UCSD-AML1 (cell line): Measurements from ENCODE around the gene TLCD1.
A peak's percentile ranks its signal among the peaks of the same experiment; 100 is the strongest.
"Not testable (repeated sequence)": the region's sequence is repeated elsewhere in the genome, so short reads cannot be mapped to it uniquely, and the experiment has no call there.

Source experiments
- DNase-seq: peaks from one replicate; lab custom pipeline; 2025; ENCODE audit not compliant: unreplicated experiment; lab: John Stamatoyannopoulos, UW

The TLCD1 gene

GRCh38 chr17:28747051-28747691 lies 21.1 kb upstream of the TLCD1 start:
- DNase-seq: no peak

- DNase-seq: no peak
These were observed 20.6 kb upstream of the TLCD1 start for GRCh38 chr17:28746611-28747050.

- no peak for DNase-seq
These were observed 19.9 kb upstream of the TLCD1 start for GRCh38 chr17:28745786-28746411.

- DNase-seq: no peak
These were observed 19.1 kb upstream of the TLCD1 start for GRCh38 chr17:28744972-28745785.

GRCh38 chr17:28744104-28744971 lies 18.3 kb upstream of the TLCD1 start:
- DNase-seq: peak; percentile 56

GRCh38 chr17:28743243-28744103 lies 17.4 kb upstream of the TLCD1 start, which contains the start of gene TRAF4:
Gene TRAF4 (plus strand): TSS chr17:28744011. CDS start chr17:28744113, 102 bp downstream.
- peak; percentile 89 for DNase-seq

- DNase-seq: peak; percentile 81
These were observed 15.6 kb upstream of the TLCD1 start for GRCh38 chr17:28741358-28742349.

GRCh38 chr17:28740406-28741357 lies 14.6 kb upstream of the TLCD1 start:
- DNase-seq: no peak

- no peak for DNase-seq
These were observed 12.8 kb upstream of the TLCD1 start for GRCh38 chr17:28738680-28739384.

- DNase-seq: no peak
These were observed 12.0 kb upstream of the TLCD1 start for GRCh38 chr17:28737770-28738679.

- no peak for DNase-seq
These were observed 11.3 kb upstream of the TLCD1 start for GRCh38 chr17:28737316-28737715.

GRCh38 chr17:28735913-28736769 lies 10.1 kb upstream of the TLCD1 start:
- not testable (repeated sequence) for DNase-seq

- no peak for DNase-seq
These were observed 9.2 kb upstream of the TLCD1 start for GRCh38 chr17:28735242-28735722.

GRCh38 chr17:28734712-28735241 lies 8.7 kb upstream of the TLCD1 start:
- DNase-seq: no peak

GRCh38 chr17:28733346-28733745 lies 7.3 kb upstream of the TLCD1 start:
- DNase-seq: no peak
